Measurements from ENCODE around the gene NECTIN1. TPM values are rescaled to one million over a fixed set of nuclear protein-coding genes. Genes with fewer than 3 reads are reported as not detected.

NECTIN1 gene
- total RNA-seq, 4 donors from 2014 or later, result 11.6 to 23.6 (median 16.6) TPM

DNA sequence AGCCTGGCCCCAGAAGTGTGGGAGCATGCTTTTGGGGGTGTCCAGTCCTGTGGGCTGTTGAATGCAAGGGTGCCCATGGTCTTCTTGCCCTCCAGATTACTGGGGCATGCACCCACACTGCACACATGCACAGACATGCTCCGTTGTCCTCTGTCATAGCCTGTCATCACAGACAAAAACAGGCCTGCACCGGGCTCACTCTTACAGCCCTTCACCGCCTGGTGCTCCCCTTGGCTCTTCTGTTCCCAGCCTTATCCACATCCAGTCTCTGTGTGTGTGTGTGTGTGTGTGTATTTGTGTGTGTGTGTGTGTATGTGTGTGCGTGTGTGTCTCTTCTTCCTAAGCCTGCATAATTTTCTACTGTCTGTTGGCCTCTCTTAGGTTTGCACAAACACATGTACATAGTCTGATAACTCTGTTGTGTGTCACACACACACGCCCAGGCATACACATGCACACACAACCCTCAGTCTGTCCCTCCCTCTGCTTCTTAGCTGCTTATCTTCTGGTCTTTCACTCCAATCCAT, 23.4 kb upstream of the NECTIN1 start:
- Histone ChIP-seq H3K4me1 (peaks cover 0 to 4% (median 0%) of the 10 kb centered on the region in 4 donors), H3K27ac (no peak overlapping the region)
- TF ChIP-seq CTCF (IDR thresholded peaks at IDR 0.05) (no peak), POLR2A (IDR thresholded peaks at IDR 0.05) (no peak)

DNA sequence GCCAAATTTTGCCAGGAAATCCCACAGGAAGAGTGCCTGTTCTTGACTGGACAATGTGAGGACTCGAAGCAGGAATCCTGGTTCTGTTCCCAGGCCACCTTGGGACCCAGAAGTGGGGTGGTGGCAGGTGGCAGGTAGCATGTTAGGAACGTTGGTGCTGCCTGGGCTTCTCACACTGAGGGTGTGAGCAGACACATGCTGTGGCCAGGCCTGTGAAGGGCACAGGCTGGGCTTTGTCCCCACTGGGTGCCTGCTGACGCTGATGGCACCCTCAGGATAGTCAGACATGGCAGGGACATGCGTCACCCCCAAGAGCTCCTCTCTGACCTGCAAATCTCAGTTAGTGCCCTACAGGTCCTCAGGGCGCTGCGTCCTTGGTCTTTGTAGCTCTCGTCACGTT, 21.1 kb upstream of the NECTIN1 start:
- Histone ChIP-seq H3K9me3 (no peaks in the 10 kb centered on the region), H3K4me3 (no peak overlapping the region), H3K27me3 (no peaks in the 10 kb centered on the region), H3K27ac (no peak overlapping the region), H3K4me1 (peaks cover 0 to 4% (median 0%) of the 10 kb centered on the region in 4 donors), H3K36me3 (no peaks in the 10 kb centered on the region)
- no peak for DNase-seq
- TF ChIP-seq CTCF (IDR thresholded peaks at IDR 0.05), result no peak
- no peak for TF ChIP-seq POLR2A (IDR thresholded peaks at IDR 0.05)

More for the DNA sequence above, 23.4 kb upstream of the NECTIN1 start:
- H3K36me3 ChIP-seq, result no peaks in the 10 kb centered on the region
- H3K9me3 ChIP-seq, result no peaks in the 10 kb centered on the region
- no peaks in the 10 kb centered on the region for H3K27me3 ChIP-seq
- no peak for DNase-seq
- H3K4me3 ChIP-seq, result no peak overlapping the region

- DNase-seq, result no peak
- H3K27me3 ChIP-seq, result no peaks in the 10 kb centered on the region
- H3K27ac ChIP-seq, result no peak overlapping the region
- peaks cover 0 to 4% (median 0%) of the 10 kb centered on the region in 4 donors for H3K4me1 ChIP-seq
- H3K9me3 ChIP-seq, result no peaks in the 10 kb centered on the region
- TF ChIP-seq CTCF (IDR thresholded peaks at IDR 0.05) (no peak), POLR2A (IDR thresholded peaks at IDR 0.05) (no peak)
- H3K4me3 ChIP-seq, result no peak overlapping the region
- H3K36me3 ChIP-seq, result no peaks in the 10 kb centered on the region
These were observed 20.1 kb upstream of the NECTIN1 start for GRCh38 chr11:119749006-119749565.

GRCh38 chr11:119747868-119748660, 19.1 kb upstream of the NECTIN1 start:
- Histone ChIP-seq H3K9me3 (no peaks in the 10 kb centered on the region), H3K27ac (no peak overlapping the region), H3K4me1 (peaks cover 0 to 5% (median 0%) of the 10 kb centered on the region in 4 donors), H3K4me3 (no peak overlapping the region), H3K27me3 (no peaks in the 10 kb centered on the region), H3K36me3 (no peaks in the 10 kb centered on the region)
- TF ChIP-seq CTCF (IDR thresholded peaks at IDR 0.05), result no peak
- no peak for TF ChIP-seq POLR2A (IDR thresholded peaks at IDR 0.05)
- DNase-seq, result no peak

DNA sequence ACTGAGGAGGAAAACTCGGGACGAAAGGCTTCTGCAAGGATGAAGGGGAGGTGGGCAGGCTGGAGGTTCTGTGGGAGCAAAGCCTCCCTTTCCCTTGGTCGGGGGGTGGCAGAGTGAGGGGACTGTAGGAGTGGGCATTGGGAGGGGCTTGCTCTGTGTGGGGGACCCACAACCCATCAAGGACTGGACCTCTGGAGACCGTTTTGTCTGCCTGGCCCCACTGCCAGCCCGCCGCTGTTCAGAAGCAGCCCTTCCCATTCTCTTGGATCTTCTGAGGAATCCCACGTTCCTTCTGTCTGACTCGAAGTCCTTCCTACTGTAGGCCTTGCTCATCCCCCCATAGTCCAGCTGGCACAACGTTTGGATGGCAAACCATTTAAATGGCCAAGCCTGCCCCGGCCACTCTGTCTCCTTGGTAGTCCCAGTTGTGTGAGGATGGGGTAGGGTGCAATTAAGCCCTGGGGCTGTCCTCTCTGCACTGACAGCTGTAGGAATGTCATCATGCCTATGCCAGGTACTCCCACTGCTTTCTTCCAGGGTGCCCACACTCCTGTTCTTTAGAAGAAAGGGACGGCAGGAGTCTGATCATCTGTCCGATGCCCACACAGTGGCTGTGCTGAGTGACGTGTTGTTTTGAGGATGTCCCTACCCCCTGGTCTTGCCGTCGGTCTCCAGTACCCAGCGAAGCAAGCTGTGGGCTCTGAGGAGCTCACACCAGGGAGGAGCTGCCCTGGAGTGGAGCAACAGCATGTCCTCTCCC, 17.0 kb upstream of the NECTIN1 start:
- H3K27me3 ChIP-seq, result peaks cover 0 to 5% of the 10 kb centered on the region in 2 donors
- H3K9me3 ChIP-seq, result no peaks in the 10 kb centered on the region
- H3K36me3 ChIP-seq, result no peaks in the 10 kb centered on the region
- DNase-seq, result no peak
- TF ChIP-seq POLR2A (IDR thresholded peaks at IDR 0.05), result no peak
- TF ChIP-seq CTCF (IDR thresholded peaks at IDR 0.05), result no peak
- H3K27ac ChIP-seq, result no peak overlapping the region
- H3K4me1 ChIP-seq, result peaks cover 0 to 22% (median 0%) of the 10 kb centered on the region in 4 donors
- no peak overlapping the region for H3K4me3 ChIP-seq
